Neutrophil (primary cell): ENCODE results near the gene ABLIM1.

Source experiments
- H3K27ac ChIP-seq: fragments of 200-600 bp; sonication (generic); 2 replicates; pipeline ENCODE4 v1.5.1; 2016; ENCODE audit warnings: mild to moderate bottlenecking, moderate library complexity
- H3K27me3 ChIP-seq: fragments of 200-600 bp; sonication (generic); 2 replicates; pipeline ENCODE4 v1.6.0; 2016; ENCODE audit warnings: mild to moderate bottlenecking
- H3K36me3 ChIP-seq: fragments of 200-600 bp; sonication (generic); 2 replicates; pipeline ENCODE4 v1.5.1; 2017
- H3K4me1 ChIP-seq, 2 experiments: fragments of 200-600 bp in 1 of 2; sonication (generic) in 1 of 2; 1 replicate in 1 of 2; 2 replicates in 1 of 2; pipeline versions ENCODE4 v1.5.1 to v1.6.1; 2013 to 2016; ENCODE audit warnings: low read depth in 1 of 2, low read length in 1 of 2, mild to moderate bottlenecking in 1 of 2, moderate library complexity in 1 of 2; ENCODE audit not compliant: control insufficient read depth in 1 of 2, insufficient read depth in 1 of 2
- H3K4me3 ChIP-seq, 2 experiments: fragments of 200-600 bp in 1 of 2; sonication (generic) in 1 of 2; 1 replicate in 1 of 2; 2 replicates in 1 of 2; pipeline ENCODE4 v1.5.1; 2013 to 2016; ENCODE audit warnings: low read depth in 1 of 2, low read length in 1 of 2, mild to moderate bottlenecking in 1 of 2, moderate library complexity in 1 of 2
- H3K9me3 ChIP-seq: fragments of 200-600 bp; sonication (generic); 2 replicates; pipeline ENCODE4 v1.5.1; 2016
- CTCF ChIP-seq: fragments of 200-600 bp; sonication (generic); IDR thresholded peaks from 2 replicates; pipeline ENCODE4 v1.5.1; 2016; ENCODE audit warnings: antibody characterized with exemption

Gene ABLIM1

GRCh38 chr10:114481055-114481454 is 177.0 kb downstream of the ABLIM1 start:
- Histone ChIP-seq H3K4me1 (no peaks in the 10 kb centered on the region), H3K27me3 (no peaks in the 10 kb centered on the region), H3K9me3 (no peaks in the 10 kb centered on the region), H3K4me3 (no peak overlapping the region), H3K36me3 (no peaks in the 10 kb centered on the region), H3K27ac (no peak overlapping the region)
- no peak for TF ChIP-seq CTCF

DNA sequence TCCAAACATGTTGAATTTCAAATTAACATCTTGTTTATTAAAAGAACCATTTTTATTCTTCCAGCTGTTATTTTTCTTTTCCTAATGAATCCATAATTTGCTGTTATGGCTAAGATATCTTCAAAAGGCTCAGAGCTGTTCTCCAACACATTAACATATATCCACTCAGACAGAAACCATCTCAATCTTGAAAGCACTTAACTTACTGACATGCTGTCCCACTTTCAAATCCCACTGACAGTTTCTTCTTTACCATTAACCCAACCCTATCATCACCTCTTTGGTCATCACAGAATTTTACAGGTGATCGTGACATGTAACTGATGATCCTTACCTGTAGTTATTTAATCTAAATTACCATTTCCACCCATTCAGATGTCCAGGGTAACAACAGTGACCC is 178.2 kb downstream of the ABLIM1 start:
- H3K9me3 ChIP-seq, result no peaks in the 10 kb centered on the region
- H3K27ac ChIP-seq, result no peak overlapping the region
- H3K4me1 ChIP-seq, result no peaks in the 10 kb centered on the region
- no peak overlapping the region for H3K4me3 ChIP-seq
- no peak for TF ChIP-seq CTCF
- H3K27me3 ChIP-seq, result no peaks in the 10 kb centered on the region
- no peaks in the 10 kb centered on the region for H3K36me3 ChIP-seq

GRCh38 chr10:114479307-114479706 is 178.8 kb downstream of the ABLIM1 start:
- Histone ChIP-seq H3K36me3 (no peaks in the 10 kb centered on the region), H3K27ac (no peak overlapping the region), H3K27me3 (no peaks in the 10 kb centered on the region), H3K9me3 (no peaks in the 10 kb centered on the region), H3K4me3 (no peak overlapping the region), H3K4me1 (no peaks in the 10 kb centered on the region)
- no peak for TF ChIP-seq CTCF

- no peak overlapping the region for H3K27ac ChIP-seq
- TF ChIP-seq CTCF, result no peak
- H3K4me1 ChIP-seq, result no peaks in the 10 kb centered on the region
- no peaks in the 10 kb centered on the region for H3K36me3 ChIP-seq
- H3K9me3 ChIP-seq, result no peaks in the 10 kb centered on the region
- H3K4me3 ChIP-seq, result no peak overlapping the region
- no peaks in the 10 kb centered on the region for H3K27me3 ChIP-seq
These were observed 179.8 kb downstream of the ABLIM1 start for GRCh38 chr10:114478281-114478680.

DNA sequence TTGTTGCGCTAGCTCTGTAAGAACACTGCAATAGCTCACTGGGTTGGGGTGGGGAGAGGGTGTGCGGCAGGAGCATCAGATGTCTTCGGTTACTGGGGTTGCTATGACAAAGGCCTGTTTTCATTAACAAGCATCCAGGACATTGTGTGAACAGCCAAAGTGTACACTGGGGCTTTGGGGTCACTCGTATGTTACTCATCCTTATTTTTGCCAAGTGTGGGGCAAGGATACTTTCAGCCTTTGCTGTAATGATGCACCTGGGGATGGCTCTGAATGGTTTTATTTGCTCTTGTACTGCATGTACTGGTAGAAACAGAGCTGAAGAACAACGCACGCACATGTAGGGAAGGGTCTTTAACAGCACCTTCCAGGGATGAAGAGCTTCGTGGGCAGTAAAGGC is 180.8 kb downstream of the ABLIM1 start:
- Histone ChIP-seq H3K27me3 (no peaks in the 10 kb centered on the region), H3K27ac (no peak overlapping the region), H3K9me3 (no peaks in the 10 kb centered on the region), H3K36me3 (no peaks in the 10 kb centered on the region), H3K4me3 (no peak overlapping the region), H3K4me1 (no peaks in the 10 kb centered on the region)
- no peak for TF ChIP-seq CTCF

DNA sequence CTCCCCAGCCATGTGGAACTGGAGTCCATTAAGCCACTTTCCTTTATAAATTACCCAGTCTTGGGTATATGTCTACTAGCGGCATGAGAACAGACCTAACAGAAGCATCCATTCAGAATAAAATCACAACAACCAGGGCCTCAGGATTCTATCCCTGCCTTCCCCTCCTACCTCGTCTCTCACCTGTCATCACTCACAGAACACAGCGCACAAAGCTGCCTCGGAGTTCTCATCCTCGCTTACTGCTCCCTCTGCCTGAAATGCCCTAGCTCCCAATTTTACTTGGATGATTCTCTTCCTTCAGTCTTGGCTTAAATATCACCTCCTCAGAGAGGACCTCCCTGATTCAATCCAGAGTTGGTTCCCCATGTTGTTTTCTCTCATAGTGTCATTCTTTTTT is 183.1 kb downstream of the ABLIM1 start:
- Histone ChIP-seq H3K36me3 (no peaks in the 10 kb centered on the region), H3K9me3 (no peaks in the 10 kb centered on the region), H3K4me3 (no peak overlapping the region), H3K27me3 (no peaks in the 10 kb centered on the region), H3K27ac (no peak overlapping the region), H3K4me1 (no peaks in the 10 kb centered on the region)
- TF ChIP-seq CTCF, result no peak
